Naive thymus-derived CD4-positive, alpha-beta T cell (primary cell): Measurements from ENCODE around the gene FNDC1. TPM values are rescaled to one million over a fixed set of nuclear protein-coding genes. Genes with fewer than 3 reads are reported as not detected.
A peak's percentile ranks its signal among the peaks of the same experiment; 100 is the strongest.

Experiments
- ATAC-seq: fragments of 150-1000 bp; cut with Tn5 transposase; 2 replicates; pipeline ENCODE4 v1.10.0; 2021; ENCODE audit warnings: mild to moderate bottlenecking, moderate library complexity
- CTCF ChIA-PET: fragments of 350-600 bp; sonication (Branson Sonifier 250); formaldehyde crosslinking; loops from one replicate; lab custom pipeline; 2021; ENCODE audit warnings: antibody characterized with exemption; lab: Charles Lee
- POLR2A ChIA-PET: fragments of 350-600 bp; sonication (Branson Sonifier 250); formaldehyde crosslinking; loops from one replicate; lab custom pipeline; 2021; ENCODE audit warnings: antibody characterized with exemption, inconsistent platforms; lab: Charles Lee
- DNase-seq, 9 donors: peaks; one replicate each; pipeline versions ENCODE4 v3.0.0 to v3.0.0-alpha.2; 2020 to 2022; ENCODE audit warnings: mixed read lengths in 1 of 9
- H3K27ac ChIP-seq: one replicate; pipeline ENCODE4 v1.7.0; 2013; ENCODE audit warnings: mild to moderate bottlenecking, low read depth, low read length, moderate library complexity
- H3K27me3 ChIP-seq, 2 donors: one replicate each; pipeline ENCODE4 v1.7.0; 2013; ENCODE audit warnings: low read length in 2 of 2, mild to moderate bottlenecking in 2 of 2, moderate library complexity in 2 of 2; ENCODE audit not compliant: control insufficient read depth in 2 of 2, insufficient read depth in 2 of 2
- H3K36me3 ChIP-seq, 3 experiments: 1 replicate in 2 of 3; 2 replicates in 1 of 3; pipeline ENCODE4 v1.7.0; 2013; ENCODE audit warnings: low read length in 3 of 3, mild to moderate bottlenecking in 3 of 3, moderate library complexity in 1 of 3; ENCODE audit not compliant: insufficient read depth in 3 of 3, control insufficient read depth in 2 of 3
- H3K4me1 ChIP-seq, 2 donors: one replicate each; pipeline ENCODE4 v1.7.0; 2013; ENCODE audit warnings: low read length in 2 of 2, mild to moderate bottlenecking in 2 of 2, moderate library complexity in 1 of 2; ENCODE audit not compliant: control insufficient read depth in 2 of 2, insufficient read depth in 2 of 2
- H3K4me3 ChIP-seq: 2 replicates; pipeline ENCODE4 v1.7.0; 2013; ENCODE audit warnings: mild to moderate bottlenecking, low read length
- H3K9me3 ChIP-seq, 3 experiments: 1 replicate in 2 of 3; 2 replicates in 1 of 3; pipeline ENCODE4 v1.7.0; 2013; ENCODE audit warnings: low read length in 3 of 3; ENCODE audit not compliant: control insufficient read depth in 2 of 3
- H3K27ac Mint-ChIP-seq, 9 donors: one replicate each; pipeline ENCODE4 v1.8.0; 2020 to 2022; ENCODE audit warnings: mixed read lengths in 9 of 9, mild to moderate bottlenecking in 8 of 9, moderate library complexity in 5 of 9, inconsistent platforms in 2 of 9
- H3K27me3 Mint-ChIP-seq, 5 donors: one replicate each; pipeline ENCODE4 v1.8.0; 2021 to 2022; ENCODE audit warnings: mixed read lengths in 5 of 5, mild to moderate bottlenecking in 1 of 5
- H3K36me3 Mint-ChIP-seq, 5 donors: one replicate each; pipeline ENCODE4 v1.8.0; 2020 to 2022; ENCODE audit warnings: mixed read lengths in 5 of 5, mild to moderate bottlenecking in 3 of 5, inconsistent platforms in 1 of 5
- H3K4me1 Mint-ChIP-seq, 7 donors: one replicate each; pipeline ENCODE4 v1.8.0; 2020 to 2022; ENCODE audit warnings: mixed read lengths in 7 of 7, mild to moderate bottlenecking in 3 of 7, inconsistent platforms in 1 of 7
- H3K4me3 Mint-ChIP-seq, 10 donors: one replicate each; pipeline ENCODE4 v1.8.0; 2020 to 2022; ENCODE audit warnings: mild to moderate bottlenecking in 10 of 10, mixed read lengths in 10 of 10, moderate library complexity in 6 of 10, inconsistent platforms in 2 of 10
- H3K9me3 Mint-ChIP-seq, 11 donors: one replicate each; pipeline ENCODE4 v1.8.0; 2020 to 2022; ENCODE audit warnings: mixed read lengths in 11 of 11, mild to moderate bottlenecking in 4 of 11, inconsistent platforms in 1 of 11, moderate library complexity in 1 of 11
- intact Hi-C, 2 donors: fragments of 100-400 bp; cut with micrococcal nuclease; formaldehyde crosslinking; loops; one replicate each; pipeline ENCODE4 v1.15.1; 2023
- polyA plus RNA-seq, 2 donors: library from polyadenylated mRNA; unstranded; fragments of 300-500 nt; fragmentation: Illumina TruSeq; gene quantifications; one replicate each; pipeline ENCODE4 v1.2.3, GENCODE V29; 2021
- total RNA-seq, 6 experiments: library from RNA in 5 of 6; stranded (reverse) in 5 of 6; gene quantifications; 1 replicate in 5 of 6; 2 replicates in 1 of 6; pipeline ENCODE4 v1.2.3 and lab custom pipeline; 2021 to 2026

The FNDC1 gene
- total and polyA plus RNA-seq, 7 experiments from 2014 or later, result not detected

GRCh38 chr6:159250633-159251032 lies 81.4 kb downstream of the FNDC1 start:
- H3K27me3 ChIP-seq, result no peaks in the 10 kb centered on the region
- no peak for DNase-seq
- peaks cover 4 to 25% (median 18%) of the 10 kb centered on the region in 5 donors for H3K27me3 Mint-ChIP-seq
- intact Hi-C loops, result loop anchor here (10.0 kb wide), 2 partner anchors 404 to 694 kb away; no protein-coding TSS in a partner anchor
- no peak overlapping the region for H3K4me3 ChIP-seq
- peaks cover 0 to 5% (median 0%) of the 10 kb centered on the region in 7 donors for H3K4me1 Mint-ChIP-seq
- H3K9me3 ChIP-seq, result no peaks in the 10 kb centered on the region
- no peak overlapping the region for H3K27ac Mint-ChIP-seq
- no peaks in the 10 kb centered on the region for H3K36me3 Mint-ChIP-seq
- H3K9me3 Mint-ChIP-seq, result peaks cover 0 to under 1% (median 0%) of the 10 kb centered on the region in 11 donors
- POLR2A ChIA-PET, result no interaction called here
- CTCF ChIA-PET, result no interaction called here
- H3K36me3 ChIP-seq, result no peaks in the 10 kb centered on the region
- no peak overlapping the region for H3K4me3 Mint-ChIP-seq
- H3K4me1 ChIP-seq, result no peaks in the 10 kb centered on the region
- ATAC-seq, result no peak
- no peak overlapping the region for H3K27ac ChIP-seq

DNA sequence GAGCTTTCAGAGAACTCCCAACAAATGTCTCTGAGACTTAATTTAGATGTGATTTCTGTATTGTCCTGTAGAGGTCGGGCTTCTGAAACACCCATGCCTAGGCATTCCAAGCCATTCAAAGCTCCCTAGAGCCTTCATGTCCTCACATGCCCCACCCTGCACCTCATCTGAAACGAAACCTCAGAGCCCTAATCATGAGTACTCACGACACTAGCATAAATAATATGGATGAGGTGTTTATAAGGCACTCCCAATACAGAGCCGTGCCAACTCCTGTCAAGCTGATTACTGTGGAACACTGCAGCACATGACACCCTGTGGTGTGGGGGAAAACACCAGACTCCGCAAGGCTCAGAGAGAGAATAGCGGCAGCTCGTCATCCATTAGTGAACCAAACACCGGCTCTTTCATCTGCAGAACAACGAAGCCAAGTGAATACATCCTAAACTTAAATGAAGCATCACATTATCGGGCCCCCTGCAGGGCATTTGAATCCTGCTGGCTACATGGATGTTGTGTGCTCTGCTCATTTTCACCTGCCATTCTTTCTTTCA lies 83.8 kb downstream of the FNDC1 start:
- Mint-ChIP-seq H3K4me1 (peaks cover 0 to 5% (median 0%) of the 10 kb centered on the region in 7 donors), H3K4me3 (peak overlapping the region in 1 of 10 donors; percentile 21), H3K36me3 (no peaks in the 10 kb centered on the region), H3K27ac (no peak overlapping the region), H3K27me3 (peaks cover 2 to 32% (median 16%) of the 10 kb centered on the region in 5 donors), H3K9me3 (no peaks in the 10 kb centered on the region)
- no peaks in the 10 kb centered on the region for H3K36me3 ChIP-seq
- DNase-seq (peak in 4 of 9 donors; percentile 4 to 14 (median 12)), ATAC-seq (peak; percentile 69)
- H3K27ac ChIP-seq, result no peak overlapping the region
- H3K4me3 ChIP-seq, result no peak overlapping the region
- H3K4me1 ChIP-seq, result no peaks in the 10 kb centered on the region
- POLR2A ChIA-PET, result no interaction called here
- intact Hi-C loops, result loop anchor here (2.0 to 10.0 kb wide), 3 partner anchors 78 to 692 kb away; no protein-coding TSS in a partner anchor
- H3K27me3 ChIP-seq, result no peaks in the 10 kb centered on the region
- CTCF ChIA-PET, result interaction anchor here (0.9 to 1.8 kb wide), 2 partner anchors 9 to 28 kb away, joined by 3 to 5 read pairs; no protein-coding TSS in a partner anchor
- no peaks in the 10 kb centered on the region for H3K9me3 ChIP-seq

GRCh38 chr6:159254186-159254585 lies 85.0 kb downstream of the FNDC1 start:
- H3K27me3 ChIP-seq, result no peaks in the 10 kb centered on the region
- H3K9me3 ChIP-seq, result no peaks in the 10 kb centered on the region
- Mint-ChIP-seq H3K9me3 (no peaks in the 10 kb centered on the region), H3K27me3 (peaks cover 2 to 33% (median 16%) of the 10 kb centered on the region in 5 donors), H3K27ac (no peak overlapping the region), H3K4me3 (no peak overlapping the region), H3K36me3 (no peaks in the 10 kb centered on the region), H3K4me1 (peaks cover 0 to 5% (median 0%) of the 10 kb centered on the region in 7 donors)
- ChIA-PET CTCF (interaction anchor here (1.8 kb wide), 1 partner anchor 8 kb away, joined by 5 read pairs; no protein-coding TSS in a partner anchor), POLR2A (no interaction called here)
- H3K27ac ChIP-seq, result no peak overlapping the region
- H3K36me3 ChIP-seq, result no peaks in the 10 kb centered on the region
- no peak for ATAC-seq
- DNase-seq, result no peak
- no peak overlapping the region for H3K4me3 ChIP-seq
- H3K4me1 ChIP-seq, result no peaks in the 10 kb centered on the region
- intact Hi-C loops, result loop anchor here (10.0 kb wide), 2 partner anchors 401 to 691 kb away; no protein-coding TSS in a partner anchor

DNA sequence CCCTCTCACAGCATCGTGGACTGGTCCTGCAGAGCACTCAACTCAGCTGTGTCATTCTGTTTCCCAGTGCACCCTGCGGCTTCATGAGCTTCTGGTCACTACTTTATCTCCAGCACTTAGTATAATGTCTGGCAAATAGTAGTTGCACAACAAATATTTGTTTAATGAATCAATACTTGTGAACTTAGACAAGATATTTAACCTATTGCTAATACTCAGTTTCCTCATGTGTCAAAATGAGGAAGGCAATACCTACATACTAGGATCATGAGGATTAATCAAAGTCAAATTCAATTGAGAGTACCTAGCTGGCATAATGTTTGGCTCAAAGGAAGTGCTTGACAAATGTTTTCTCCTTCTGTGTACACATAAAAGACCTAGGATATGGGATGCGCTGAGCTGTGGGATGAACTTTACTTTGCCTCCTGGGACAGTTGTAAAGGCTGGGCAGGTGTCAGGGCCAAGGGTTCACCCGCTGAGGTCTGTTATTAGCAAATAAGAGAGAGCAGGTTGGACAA lies 86.3 kb downstream of the FNDC1 start:
- Histone ChIP-seq H3K9me3 (no peaks in the 10 kb centered on the region), H3K36me3 (no peaks in the 10 kb centered on the region), H3K4me1 (no peaks in the 10 kb centered on the region), H3K27ac (no peak overlapping the region), H3K4me3 (no peak overlapping the region), H3K27me3 (no peaks in the 10 kb centered on the region)
- ATAC-seq (no peak), DNase-seq (no peak)
- POLR2A ChIA-PET, result no interaction called here
- no peaks in the 10 kb centered on the region for H3K9me3 Mint-ChIP-seq
- CTCF ChIA-PET, result no interaction called here
- no peaks in the 10 kb centered on the region for H3K36me3 Mint-ChIP-seq
- H3K4me3 Mint-ChIP-seq, result no peak overlapping the region
- no peak overlapping the region for H3K27ac Mint-ChIP-seq
- H3K27me3 Mint-ChIP-seq, result peaks cover 3 to 36% (median 16%) of the 10 kb centered on the region in 5 donors
- intact Hi-C loops, result loop anchor here (10.0 kb wide), 2 partner anchors 399 to 689 kb away; no protein-coding TSS in a partner anchor
- H3K4me1 Mint-ChIP-seq, result peaks cover 0 to 5% (median 0%) of the 10 kb centered on the region in 7 donors

DNA sequence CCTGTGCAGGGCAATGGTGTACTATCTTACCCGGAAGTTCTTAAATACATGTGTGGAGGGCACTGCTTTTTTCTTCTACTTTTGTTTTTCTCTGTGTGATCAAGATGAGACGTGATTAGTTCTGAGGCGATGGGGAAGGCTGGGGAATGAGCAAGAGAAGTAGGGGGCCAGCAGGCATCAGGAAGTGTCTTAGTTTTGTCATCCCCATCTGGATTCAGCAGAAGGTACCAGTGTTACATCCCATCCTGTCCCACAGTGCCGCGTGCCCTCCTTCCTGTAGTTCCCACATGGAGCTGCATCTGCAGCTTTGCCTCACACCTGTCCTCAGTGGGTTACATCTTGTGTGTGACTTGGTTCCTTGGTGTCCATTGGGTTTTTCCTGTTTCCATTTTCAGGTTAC lies 86.9 kb downstream of the FNDC1 start:
- intact Hi-C loops, result loop anchor here (10.0 kb wide), 2 partner anchors 399 to 689 kb away; no protein-coding TSS in a partner anchor
- Mint-ChIP-seq H3K36me3 (no peaks in the 10 kb centered on the region), H3K27me3 (peaks cover 3 to 37% (median 16%) of the 10 kb centered on the region in 5 donors), H3K9me3 (no peaks in the 10 kb centered on the region), H3K4me1 (peaks cover 0 to 5% (median 0%) of the 10 kb centered on the region in 7 donors), H3K4me3 (no peak overlapping the region), H3K27ac (no peak overlapping the region)
- Histone ChIP-seq H3K4me3 (no peak overlapping the region), H3K36me3 (no peaks in the 10 kb centered on the region), H3K27me3 (no peaks in the 10 kb centered on the region), H3K4me1 (no peaks in the 10 kb centered on the region), H3K27ac (no peak overlapping the region), H3K9me3 (no peaks in the 10 kb centered on the region)
- ChIA-PET POLR2A (no interaction called here), CTCF (no interaction called here)
- ATAC-seq (no peak), DNase-seq (no peak)

DNA sequence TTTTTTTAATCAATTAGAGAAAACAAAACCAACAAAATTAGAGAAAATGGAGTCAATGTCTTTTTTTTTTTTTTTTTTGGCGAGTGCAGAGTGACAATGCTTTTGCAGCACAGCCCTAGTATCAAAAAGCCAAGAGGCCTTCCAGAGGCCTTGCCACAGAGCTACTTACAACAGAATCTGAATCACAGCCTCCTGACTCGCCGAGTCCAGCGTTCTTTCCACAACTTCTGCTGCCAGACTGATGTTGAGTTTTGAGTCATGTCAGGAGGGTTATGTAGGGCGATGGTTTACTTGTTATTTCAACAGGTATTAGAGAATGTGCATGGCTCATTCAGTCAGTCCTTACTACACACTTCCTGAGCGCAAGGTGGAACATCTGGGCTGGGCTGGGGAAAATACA lies 88.6 kb downstream of the FNDC1 start:
- no peaks in the 10 kb centered on the region for H3K9me3 Mint-ChIP-seq
- Histone ChIP-seq H3K27ac (no peak overlapping the region), H3K4me1 (no peaks in the 10 kb centered on the region), H3K27me3 (no peaks in the 10 kb centered on the region), H3K9me3 (no peaks in the 10 kb centered on the region), H3K4me3 (no peak overlapping the region), H3K36me3 (no peaks in the 10 kb centered on the region)
- H3K27ac Mint-ChIP-seq, result no peak overlapping the region
- CTCF ChIA-PET, result no interaction called here
- H3K36me3 Mint-ChIP-seq, result no peaks in the 10 kb centered on the region
- peaks cover 0 to 3% (median 0%) of the 10 kb centered on the region in 7 donors for H3K4me1 Mint-ChIP-seq
- ATAC-seq (no peak), DNase-seq (no peak)
- POLR2A ChIA-PET, result no interaction called here
- peaks cover 4 to 30% (median 14%) of the 10 kb centered on the region in 5 donors for H3K27me3 Mint-ChIP-seq
- H3K4me3 Mint-ChIP-seq, result no peak overlapping the region
- intact Hi-C loops, result loop anchor here (10.0 kb wide), 2 partner anchors 397 to 687 kb away; no protein-coding TSS in a partner anchor
